Lower lobe of right lung (tissue), 2 donors: ENCODE data around the gene FAM149A. TPM values are rescaled to one million over a fixed set of nuclear protein-coding genes. Genes with fewer than 3 reads are reported as not detected.

Source experiments
- ATAC-seq, 2 donors: fragments of 200-7000 bp; cut with Tn5 transposase; one replicate each; pipeline ENCODE4 v1.9.1; 2020 to 2022; ENCODE audit warnings: mild to moderate bottlenecking in 2 of 2, moderate library complexity in 2 of 2
- DNase-seq: peaks from one replicate; pipeline ENCODE4 v3.0.0-alpha.2; 2020
- H3K27ac ChIP-seq: fragments of 200-600 bp; one replicate; pipeline ENCODE4 v1.8.0; 2022
- H3K27me3 ChIP-seq: fragments of 200-600 bp; one replicate; pipeline ENCODE4 v1.8.0; 2022; ENCODE audit warnings: low read depth
- H3K36me3 ChIP-seq: fragments of 200-600 bp; one replicate; pipeline ENCODE4 v1.8.0; 2022; ENCODE audit warnings: mild to moderate bottlenecking
- H3K4me1 ChIP-seq: fragments of 200-600 bp; one replicate; pipeline ENCODE4 v1.8.0; 2022
- H3K4me3 ChIP-seq: fragments of 200-600 bp; one replicate; pipeline ENCODE4 v1.8.0; 2022; ENCODE audit warnings: mild to moderate bottlenecking
- H3K9me3 ChIP-seq: fragments of 200-600 bp; one replicate; pipeline ENCODE4 v1.8.0; 2022
- intact Hi-C: fragments of 100-400 bp; cut with DNase I; formaldehyde crosslinking; loops from one replicate; pipeline ENCODE4 v1.11.0; 2022
- total RNA-seq: library from RNA; stranded (reverse); fragmentation: NEBNext Ultra II Directional; extraction: Animal tissue kit (Norgen Biotek cat#: 25700); gene quantifications from one replicate; pipeline ENCODE4 v1.2.1, GENCODE V29; 2021
- TF ChIP-seq, protein P1 (sequence below): fragments of 200-600 bp; IDR thresholded peaks from one replicate; pipeline ENCODE4 v1.8.0; 2022; ENCODE audit warnings: antibody characterized with exemption, mild to moderate bottlenecking
- donor health status: DM: no; HTN: yes; CAD: no; lungs with severe emphysema.

FAM149A gene
- total RNA-seq, 1 donor from 2014 or later = 13.3 TPM

GRCh38 chr4:186079694-186080093 lies 24.8 kb upstream of the FAM149A start:
- ATAC-seq (no peak), DNase-seq (no peak)
- H3K4me3 ChIP-seq = no peak overlapping the region
- H3K4me1 ChIP-seq = no peaks in the 10 kb centered on the region
- H3K36me3 ChIP-seq = peaks cover 14% of the 10 kb centered on the region
- TF ChIP-seq, protein P1, sequence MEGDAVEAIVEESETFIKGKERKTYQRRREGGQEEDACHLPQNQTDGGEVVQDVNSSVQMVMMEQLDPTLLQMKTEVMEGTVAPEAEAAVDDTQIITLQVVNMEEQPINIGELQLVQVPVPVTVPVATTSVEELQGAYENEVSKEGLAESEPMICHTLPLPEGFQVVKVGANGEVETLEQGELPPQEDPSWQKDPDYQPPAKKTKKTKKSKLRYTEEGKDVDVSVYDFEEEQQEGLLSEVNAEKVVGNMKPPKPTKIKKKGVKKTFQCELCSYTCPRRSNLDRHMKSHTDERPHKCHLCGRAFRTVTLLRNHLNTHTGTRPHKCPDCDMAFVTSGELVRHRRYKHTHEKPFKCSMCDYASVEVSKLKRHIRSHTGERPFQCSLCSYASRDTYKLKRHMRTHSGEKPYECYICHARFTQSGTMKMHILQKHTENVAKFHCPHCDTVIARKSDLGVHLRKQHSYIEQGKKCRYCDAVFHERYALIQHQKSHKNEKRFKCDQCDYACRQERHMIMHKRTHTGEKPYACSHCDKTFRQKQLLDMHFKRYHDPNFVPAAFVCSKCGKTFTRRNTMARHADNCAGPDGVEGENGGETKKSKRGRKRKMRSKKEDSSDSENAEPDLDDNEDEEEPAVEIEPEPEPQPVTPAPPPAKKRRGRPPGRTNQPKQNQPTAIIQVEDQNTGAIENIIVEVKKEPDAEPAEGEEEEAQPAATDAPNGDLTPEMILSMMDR = no peak
- H3K27me3 ChIP-seq = no peaks in the 10 kb centered on the region
- no peak overlapping the region for H3K27ac ChIP-seq
- intact Hi-C loops = no loop called here
- H3K9me3 ChIP-seq = no peaks in the 10 kb centered on the region

DNA sequence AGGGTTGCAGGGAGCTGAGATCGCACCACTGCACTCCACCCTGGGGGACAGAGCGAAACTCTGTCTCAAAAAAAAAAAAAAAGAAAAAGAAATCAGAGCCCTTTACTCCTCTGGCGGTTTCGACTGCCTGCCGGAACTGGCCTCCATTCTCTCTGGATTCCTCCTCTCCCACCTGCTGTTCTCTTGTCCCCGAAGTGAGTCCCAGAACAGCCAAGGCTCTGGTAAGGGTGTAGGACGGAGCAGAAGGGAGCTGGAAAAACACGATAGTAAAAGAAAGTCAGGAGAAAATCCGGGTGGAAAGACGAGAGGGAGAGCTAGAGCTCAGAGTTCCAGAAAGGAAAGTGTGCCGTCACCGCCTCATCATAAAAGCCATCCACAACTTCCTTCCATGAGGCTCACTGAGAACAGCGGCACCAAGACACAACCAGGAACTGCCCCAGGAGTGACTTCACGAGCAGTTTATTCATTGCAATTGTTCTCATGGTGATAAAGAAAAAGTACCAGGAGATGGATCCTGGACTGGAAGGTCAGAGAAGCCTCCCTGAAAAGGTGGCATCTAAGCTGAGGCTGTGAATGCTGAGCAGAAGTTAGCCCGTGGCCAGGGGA lies 23.2 kb upstream of the FAM149A start:
- TF ChIP-seq, protein P1 = no peak

GRCh38 chr4:186082221-186082620 lies 22.3 kb upstream of the FAM149A start:
- Histone ChIP-seq H3K4me3 (no peak overlapping the region), H3K4me1 (no peaks in the 10 kb centered on the region), H3K27me3 (no peaks in the 10 kb centered on the region), H3K9me3 (no peaks in the 10 kb centered on the region), H3K27ac (no peak overlapping the region), H3K36me3 (peaks cover 14% of the 10 kb centered on the region)
- TF ChIP-seq, protein P1 = no peak
- intact Hi-C loops = no loop called here
- ATAC-seq (no peak), DNase-seq (no peak)

More for the DNA sequence above, 23.2 kb upstream of the FAM149A start:
- no peak for ATAC-seq
- DNase-seq = no peak
- no peaks in the 10 kb centered on the region for H3K27me3 ChIP-seq
- intact Hi-C loops = no loop called here
- H3K27ac ChIP-seq = no peak overlapping the region
- no peaks in the 10 kb centered on the region for H3K9me3 ChIP-seq
- H3K4me1 ChIP-seq = no peaks in the 10 kb centered on the region
- no peak overlapping the region for H3K4me3 ChIP-seq
- peaks cover 14% of the 10 kb centered on the region for H3K36me3 ChIP-seq

- ATAC-seq = no peak
- no peak overlapping the region for H3K27ac ChIP-seq
- intact Hi-C loops = no loop called here
Observed at GRCh38 chr4:186088523-186088922, 16.0 kb upstream of the FAM149A start.

DNA sequence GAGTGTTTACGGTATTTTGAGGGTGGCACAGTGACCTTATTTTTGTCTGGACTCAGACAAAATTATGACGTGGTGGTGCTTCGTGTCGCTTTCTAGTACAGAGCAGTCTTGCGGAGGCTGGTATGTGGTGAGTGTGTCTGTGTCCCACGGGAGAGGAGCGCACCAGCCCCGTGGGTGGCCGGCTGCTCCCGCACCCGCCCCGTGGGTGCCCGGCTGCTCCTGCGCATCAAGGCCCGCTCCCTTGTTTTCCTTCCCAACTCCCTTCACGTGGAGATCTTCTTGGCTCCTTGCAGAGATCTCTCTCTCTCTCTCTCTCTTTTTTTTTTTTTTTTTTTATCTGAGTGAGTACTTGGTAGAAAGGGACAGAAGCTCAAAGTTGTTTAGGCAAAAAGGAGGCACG lies 12.2 kb upstream of the FAM149A start:
- no peak overlapping the region for H3K27ac ChIP-seq
- H3K4me1 ChIP-seq = no peaks in the 10 kb centered on the region
- TF ChIP-seq, protein P1 = no peak
- ATAC-seq (no peak), DNase-seq (no peak)
- H3K9me3 ChIP-seq = no peaks in the 10 kb centered on the region
- intact Hi-C loops = no loop called here
- no peaks in the 10 kb centered on the region for H3K36me3 ChIP-seq
- H3K27me3 ChIP-seq = no peaks in the 10 kb centered on the region
- H3K4me3 ChIP-seq = no peak overlapping the region

More at GRCh38 chr4:186088523-186088922, 16.0 kb upstream of the FAM149A start:
- H3K4me3 ChIP-seq = no peak overlapping the region
- TF ChIP-seq, protein P1 = no peak
- no peak for DNase-seq
- no peaks in the 10 kb centered on the region for H3K9me3 ChIP-seq
- H3K27me3 ChIP-seq = no peaks in the 10 kb centered on the region
- no peaks in the 10 kb centered on the region for H3K36me3 ChIP-seq
- H3K4me1 ChIP-seq = no peaks in the 10 kb centered on the region
